DOHH2 (cell line): ENCODE results near the gene EFNA5.

ENCODE experiments used
- EZH2phosphoT487 ChIP-seq: fragments of 200-600 bp; sonication (generic); IDR thresholded peaks from 2 replicates; pipeline ENCODE4 v1.6.1; 2017; ENCODE audit warnings: borderline replicate concordance, mild to moderate bottlenecking, antibody characterized with exemption, low read length, moderate library complexity, mixed read lengths
- TF ChIP-seq, protein P1 (sequence below): fragments of 200-600 bp; sonication (generic); IDR thresholded peaks from one replicate; pipeline ENCODE4 v1.5.1; 2014; ENCODE audit warnings: antibody characterized with exemption, mild to moderate bottlenecking, low read depth, low read length; ENCODE audit not compliant: poor library complexity, severe bottlenecking

DNA sequence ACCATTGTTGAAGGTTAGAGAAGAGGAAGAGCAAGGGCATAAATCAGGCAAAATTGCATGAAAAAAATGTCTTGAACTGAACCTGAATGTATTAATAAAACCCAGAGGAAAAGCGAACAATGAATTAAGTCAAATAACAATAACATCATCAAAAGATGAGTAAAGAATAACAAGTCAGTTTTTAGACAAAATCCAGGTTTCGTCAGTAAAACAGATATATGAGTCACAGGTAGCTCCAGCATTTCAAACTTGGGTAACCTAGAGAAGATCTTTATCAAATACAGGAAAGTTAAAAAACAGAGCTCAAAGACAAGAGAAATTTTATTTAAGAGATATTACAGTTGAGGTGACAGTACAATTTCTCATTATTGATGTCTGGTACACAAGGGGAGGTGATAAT, 332.4 kb downstream of the EFNA5 start:
- TF ChIP-seq, protein P1, sequence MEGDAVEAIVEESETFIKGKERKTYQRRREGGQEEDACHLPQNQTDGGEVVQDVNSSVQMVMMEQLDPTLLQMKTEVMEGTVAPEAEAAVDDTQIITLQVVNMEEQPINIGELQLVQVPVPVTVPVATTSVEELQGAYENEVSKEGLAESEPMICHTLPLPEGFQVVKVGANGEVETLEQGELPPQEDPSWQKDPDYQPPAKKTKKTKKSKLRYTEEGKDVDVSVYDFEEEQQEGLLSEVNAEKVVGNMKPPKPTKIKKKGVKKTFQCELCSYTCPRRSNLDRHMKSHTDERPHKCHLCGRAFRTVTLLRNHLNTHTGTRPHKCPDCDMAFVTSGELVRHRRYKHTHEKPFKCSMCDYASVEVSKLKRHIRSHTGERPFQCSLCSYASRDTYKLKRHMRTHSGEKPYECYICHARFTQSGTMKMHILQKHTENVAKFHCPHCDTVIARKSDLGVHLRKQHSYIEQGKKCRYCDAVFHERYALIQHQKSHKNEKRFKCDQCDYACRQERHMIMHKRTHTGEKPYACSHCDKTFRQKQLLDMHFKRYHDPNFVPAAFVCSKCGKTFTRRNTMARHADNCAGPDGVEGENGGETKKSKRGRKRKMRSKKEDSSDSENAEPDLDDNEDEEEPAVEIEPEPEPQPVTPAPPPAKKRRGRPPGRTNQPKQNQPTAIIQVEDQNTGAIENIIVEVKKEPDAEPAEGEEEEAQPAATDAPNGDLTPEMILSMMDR: no peak
- TF ChIP-seq EZH2phosphoT487: no peak
